GM10248 (cell line): ENCODE results near the gene GSTO2.

Experiments
- CTCF ChIA-PET: fragments of 300-600 bp; sonication (Branson Sonifier 250); formaldehyde crosslinking; extraction: SDS; loops from one replicate; lab custom pipeline; 2021; ENCODE audit warnings: antibody characterized with exemption; lab: Yijun Ruan, JAX
- POLR2A ChIA-PET: fragments of 350-650 bp; sonication (Branson Sonifier 250); formaldehyde crosslinking; extraction: SDS; loops from one replicate; lab custom pipeline; 2020; ENCODE audit warnings: antibody characterized with exemption; lab: Yijun Ruan, JAX
- DNase-seq: peaks from one replicate; pipeline ENCODE4 v3.0.0; 2012; ENCODE audit errors: extremely low spot score
- CTCF ChIP-seq: IDR thresholded peaks from 2 replicates; pipeline ENCODE4 v1.5.1; 2012; ENCODE audit warnings: mild to moderate bottlenecking, low read depth; ENCODE audit errors: extremely low read depth, missing control alignments, control extremely low read depth

GSTO2 gene

GRCh38 chr10:104262055-104262454 is 6.9 kb upstream of the GSTO2 start:
- no peak for DNase-seq
- ChIA-PET POLR2A (no interaction called here), CTCF (interaction anchor here (1.3 to 11.4 kb wide), 2 partner anchors 9 to 12 kb away, joined by 3 to 53 read pairs; no protein-coding TSS in a partner anchor)
- TF ChIP-seq CTCF = no peak

DNA sequence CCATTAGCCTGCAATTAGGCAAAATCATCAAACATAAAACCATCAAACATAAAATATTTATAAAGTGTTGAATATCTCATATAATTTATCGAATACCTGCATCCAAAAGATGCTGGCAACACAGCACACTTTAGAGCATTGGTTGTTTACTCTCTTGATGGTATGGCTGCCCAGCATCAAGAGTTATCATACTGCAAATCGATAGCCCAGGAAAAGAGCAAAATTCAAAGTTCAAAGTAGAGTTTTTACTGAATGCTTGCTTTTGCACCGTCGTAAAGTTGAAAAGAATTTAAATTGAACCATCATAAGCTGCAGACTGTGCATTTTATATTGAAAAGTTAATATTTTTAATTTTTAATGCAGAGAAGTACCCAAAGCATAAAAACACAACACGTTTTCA is 4.2 kb upstream of the GSTO2 start:
- no peak for TF ChIP-seq CTCF
- CTCF ChIA-PET = interaction anchor here (1.0 to 1.9 kb wide), 3 partner anchors 10 to 557 kb away, joined by 3 to 6 read pairs (median 3); partner anchors contain the start of gene GSTO1
- POLR2A ChIA-PET = no interaction called here
- no peak for DNase-seq

- CTCF ChIA-PET = interaction anchor here (1.3 to 6.0 kb wide), 3 partner anchors 9 to 24 kb away, joined by 3 to 41 read pairs (median 6); partner anchors contain the start of gene GSTO1
- DNase-seq = no peak
- POLR2A ChIA-PET = interaction anchor here (0.6 to 1.5 kb wide), 4 partner anchors 11 to 53 kb away, joined by 3 to 5 read pairs (median 4); no protein-coding TSS in a partner anchor
- TF ChIP-seq CTCF = no peak
Measured at GRCh38 chr10:104267721-104268404, 1.1 kb upstream of the GSTO2 start.

DNA sequence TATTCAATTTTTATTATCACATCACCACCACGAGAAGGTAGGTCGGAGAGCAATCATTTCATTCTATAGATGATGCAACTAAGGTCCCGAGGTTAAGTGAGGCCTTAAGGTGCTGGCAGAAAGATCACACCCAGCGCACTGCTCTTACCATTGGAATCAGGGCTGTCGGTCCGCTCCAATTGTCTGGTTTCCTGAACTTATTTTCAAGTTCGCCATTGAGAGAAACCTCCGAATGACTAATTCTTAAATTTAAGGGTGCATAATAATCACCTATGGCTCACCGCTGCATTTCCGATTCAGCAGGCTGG is 625 bp upstream of the GSTO2 start:
- CTCF ChIA-PET = interaction anchor here (1.3 to 6.0 kb wide), 4 partner anchors 9 to 24 kb away, joined by 3 to 41 read pairs (median 16); partner anchors contain the start of gene GSTO1
- TF ChIP-seq CTCF = no peak
- no peak for DNase-seq
- POLR2A ChIA-PET = interaction anchor here (1.5 kb wide), 1 partner anchor 12 kb away, joined by 5 read pairs; no protein-coding TSS in a partner anchor

- ChIA-PET POLR2A (no interaction called here), CTCF (interaction anchor here (1.0 to 11.7 kb wide), 14 partner anchors 12 to 383 kb away, joined by 3 to 218 read pairs (median 6); partner anchors contain the start of genes CFAP58, GSTO1, ITPRIP and SFR1)
- DNase-seq = no peak
- TF ChIP-seq CTCF = no peak
Measured at GRCh38 chr10:104273286-104273685, 4.3 kb downstream of the GSTO2 start.

DNA sequence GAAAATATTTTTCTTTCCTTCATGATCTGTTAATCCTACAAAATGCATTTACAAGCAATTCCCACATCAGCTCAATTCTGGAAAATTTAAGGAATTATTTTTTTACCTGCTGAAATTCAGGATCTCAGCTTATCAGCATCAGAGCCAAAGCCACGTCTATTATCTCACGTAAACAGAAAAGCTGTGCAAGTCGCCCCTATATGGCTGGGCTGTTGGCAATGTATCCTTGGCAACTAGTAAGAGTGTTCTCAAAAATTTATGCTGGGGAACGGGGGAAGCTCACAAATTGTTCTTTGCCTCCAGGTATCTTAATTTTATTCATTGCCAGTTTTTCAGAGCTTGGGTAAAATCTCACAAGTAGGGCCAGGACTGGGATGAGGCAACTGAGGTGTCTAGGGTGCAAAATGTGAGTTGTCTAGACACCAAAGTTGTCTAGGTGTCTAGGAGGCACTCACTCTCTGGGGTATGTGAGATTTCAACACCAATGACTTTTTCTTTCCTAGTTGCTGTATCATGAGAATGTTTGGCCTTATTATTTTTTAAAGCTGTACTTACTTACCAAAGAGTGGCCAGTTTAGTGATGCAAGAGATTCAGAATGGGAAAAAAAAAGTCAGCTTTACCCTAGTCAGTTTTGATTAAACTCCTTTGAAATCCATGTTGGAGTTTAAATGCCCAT is 5.1 kb downstream of the GSTO2 start:
- no peak for DNase-seq
- CTCF ChIA-PET = interaction anchor here (0.9 to 11.7 kb wide), 21 partner anchors 9 to 386 kb away, joined by 3 to 218 read pairs (median 6); partner anchors contain the start of genes CFAP58, GSTO1, ITPRIP and SFR1
- no peak for TF ChIP-seq CTCF
- POLR2A ChIA-PET = no interaction called here
